HUES6 (cell line): ENCODE data around the gene ZNF79.
A peak's percentile ranks its signal among the peaks of the same experiment; 100 is the strongest.

Experiments
- H3K27ac ChIP-seq: 2 replicates; pipeline ENCODE4 v1.7.0; 2013; ENCODE audit warnings: low read depth, mild to moderate bottlenecking, low read length, inconsistent platforms
- H3K27me3 ChIP-seq: 2 replicates; pipeline ENCODE4 v1.6.1; 2013; ENCODE audit warnings: low read length; ENCODE audit not compliant: control insufficient read depth, insufficient read depth
- H3K36me3 ChIP-seq: 2 replicates; pipeline ENCODE4 v1.6.1; 2013; ENCODE audit warnings: low read length; ENCODE audit not compliant: control insufficient read depth, insufficient read depth
- H3K4me1 ChIP-seq: 2 replicates; pipeline ENCODE4 v1.6.1; 2013; ENCODE audit warnings: low read length; ENCODE audit not compliant: control insufficient read depth, insufficient read depth
- H3K4me3 ChIP-seq: 2 replicates; pipeline ENCODE4 v1.5.1; 2013; ENCODE audit warnings: low read depth, low read length
- H3K9ac ChIP-seq: one replicate; pipeline ENCODE4 v1.6.1; 2013; ENCODE audit warnings: mild to moderate bottlenecking, low read length
- H3K9me3 ChIP-seq: 2 replicates; pipeline ENCODE4 v1.6.1; 2013; ENCODE audit warnings: low read depth, low read length; ENCODE audit not compliant: control insufficient read depth, insufficient read depth

ZNF79 gene

GRCh38 chr9:127449332-127449966, 25.3 kb downstream of the ZNF79 start:
- Histone ChIP-seq H3K27ac (peak overlapping the region; percentile 97), H3K4me3 (peak overlapping the region; percentile 93), H3K27me3 (no peaks in the 10 kb centered on the region), H3K4me1 (peaks cover 11% of the 10 kb centered on the region), H3K9ac (peak overlapping the region; percentile 99), H3K36me3 (peaks cover 69% of the 10 kb centered on the region), H3K9me3 (no peaks in the 10 kb centered on the region; the same call in 1 of the 2 replicates)

GRCh38 chr9:127450243-127450760, 26.1 kb downstream of the ZNF79 start:
- Histone ChIP-seq H3K27me3 (no peaks in the 10 kb centered on the region), H3K4me1 (peaks cover 11% of the 10 kb centered on the region)

GRCh38 chr9:127450830-127451607, 26.8 kb downstream of the ZNF79 start, which contains the start of the genes LRSAM1 and RPL12:
Gene LRSAM1, plus strand, starts transcription at chr9:127451510. Its CDS starts 3,018 bp downstream, at chr9:127454528.
Gene RPL12, minus strand, starts transcription at chr9:127451406. Its CDS starts 89 bp downstream, at chr9:127451317.
- Histone ChIP-seq H3K36me3 (peaks cover 63% of the 10 kb centered on the region), H3K27ac (peak within 1 kb of the TSS; percentile 97), H3K9ac (peak within 1 kb of the TSS; percentile 99), H3K9me3 (no peaks in the 10 kb centered on the region), H3K4me3 (peak within 1 kb of the TSS; percentile 93), H3K27me3 (no peaks in the 10 kb centered on the region), H3K4me1 (peaks cover 11% of the 10 kb centered on the region)

More at GRCh38 chr9:127450243-127450760, 26.1 kb downstream of the ZNF79 start:
- H3K9ac ChIP-seq = peak overlapping the region; percentile 99
- peaks cover 65% of the 10 kb centered on the region for H3K36me3 ChIP-seq
- peak overlapping the region; percentile 93 for H3K4me3 ChIP-seq
- peak overlapping the region; percentile 97 for H3K27ac ChIP-seq
- H3K9me3 ChIP-seq = no peaks in the 10 kb centered on the region

GRCh38 chr9:127451608-127451857, 27.4 kb downstream of the ZNF79 start:
- Histone ChIP-seq H3K9ac (peak overlapping the region; percentile 99), H3K36me3 (peaks cover 58% of the 10 kb centered on the region)

GRCh38 chr9:127451858-127452656, 27.9 kb downstream of the ZNF79 start:
- Histone ChIP-seq H3K27me3 (no peaks in the 10 kb centered on the region), H3K4me1 (peaks cover 15% of the 10 kb centered on the region), H3K9me3 (no peaks in the 10 kb centered on the region), H3K27ac (no peak overlapping the region), H3K4me3 (peak overlapping the region; percentile 93), H3K9ac (peak overlapping the region; percentile 99), H3K36me3 (peaks cover 55% of the 10 kb centered on the region)

More at GRCh38 chr9:127451608-127451857, 27.4 kb downstream of the ZNF79 start:
- Histone ChIP-seq H3K4me1 (peaks cover 11% of the 10 kb centered on the region), H3K27ac (no peak overlapping the region), H3K9me3 (no peaks in the 10 kb centered on the region), H3K27me3 (no peaks in the 10 kb centered on the region), H3K4me3 (peak overlapping the region; percentile 93)

GRCh38 chr9:127452691-127453090, 28.5 kb downstream of the ZNF79 start:
- H3K9me3 ChIP-seq = no peaks in the 10 kb centered on the region
- no peak overlapping the region for H3K9ac ChIP-seq
- H3K4me3 ChIP-seq = peak overlapping the region; percentile 93
- peaks cover 21% of the 10 kb centered on the region for H3K4me1 ChIP-seq
- H3K27ac ChIP-seq = no peak overlapping the region
- H3K36me3 ChIP-seq = peaks cover 55% of the 10 kb centered on the region
- no peaks in the 10 kb centered on the region for H3K27me3 ChIP-seq

GRCh38 chr9:127455324-127455992, 31.3 kb downstream of the ZNF79 start:
- no peak overlapping the region for H3K27ac ChIP-seq
- peaks cover 45% of the 10 kb centered on the region for H3K36me3 ChIP-seq
- H3K4me1 ChIP-seq = peaks cover 17% of the 10 kb centered on the region
- no peak overlapping the region for H3K4me3 ChIP-seq
- no peaks in the 10 kb centered on the region for H3K27me3 ChIP-seq
- H3K9me3 ChIP-seq = no peaks in the 10 kb centered on the region
- no peak overlapping the region for H3K9ac ChIP-seq

- peaks cover 14% of the 10 kb centered on the region for H3K4me1 ChIP-seq
- H3K9ac ChIP-seq = no peak overlapping the region
- no peaks in the 10 kb centered on the region for H3K27me3 ChIP-seq
- H3K9me3 ChIP-seq = no peaks in the 10 kb centered on the region
- peaks cover 55% of the 10 kb centered on the region for H3K36me3 ChIP-seq
- H3K4me3 ChIP-seq = no peak overlapping the region
- H3K27ac ChIP-seq = no peak overlapping the region
Observed at GRCh38 chr9:127457191-127457878, 33.2 kb downstream of the ZNF79 start.

GRCh38 chr9:127458921-127459320, 34.7 kb downstream of the ZNF79 start:
- no peak overlapping the region for H3K27ac ChIP-seq
- H3K36me3 ChIP-seq = peaks cover 66% of the 10 kb centered on the region
- no peaks in the 10 kb centered on the region for H3K27me3 ChIP-seq
- no peaks in the 10 kb centered on the region for H3K9me3 ChIP-seq
- peaks cover 10% of the 10 kb centered on the region; the same call in 1 of the 2 replicates for H3K4me1 ChIP-seq
- no peak overlapping the region for H3K9ac ChIP-seq
- H3K4me3 ChIP-seq = no peak overlapping the region

- H3K4me1 ChIP-seq = no peaks in the 10 kb centered on the region
- no peak overlapping the region for H3K27ac ChIP-seq
- no peak overlapping the region for H3K4me3 ChIP-seq
- no peaks in the 10 kb centered on the region for H3K27me3 ChIP-seq
- no peak overlapping the region for H3K9ac ChIP-seq
- H3K36me3 ChIP-seq = peaks cover 69% of the 10 kb centered on the region
- no peaks in the 10 kb centered on the region for H3K9me3 ChIP-seq
Observed at GRCh38 chr9:127463382-127463781, 39.2 kb downstream of the ZNF79 start.
